HL-60 (cell line): ENCODE data around the gene RANBP9.

Source experiments
- DNase-seq, 2 experiments: peaks; one replicate each; pipeline ENCODE4 v3.0.0-alpha.2; 2010 to 2020; ENCODE audit warnings: low read depth in 1 of 2, low spot score in 1 of 2
- H3K27ac ChIP-seq: fragments of 250-450 bp; sonication (Bioruptor Pico); replicated peaks from 2 replicates; pipeline ENCODE4 v1.5.1; 2020; ENCODE audit warnings: mild to moderate bottlenecking, moderate library complexity
- H3K27me3 ChIP-seq: fragments of 250-450 bp; sonication (Bioruptor Pico); 2 replicates; pipeline ENCODE4 v1.5.1; 2021; ENCODE audit warnings: mild to moderate bottlenecking, moderate library complexity; ENCODE audit not compliant: insufficient read depth, poor library complexity, severe bottlenecking
- H3K4me3 ChIP-seq: replicated peaks from 2 replicates; pipeline ENCODE4 v1.5.1; 2011; ENCODE audit warnings: mild to moderate bottlenecking, control low read depth, low read length; ENCODE audit not compliant: insufficient read depth
- GABPA ChIP-seq: IDR thresholded peaks from 2 replicates; pipeline ENCODE4 v1.6.1; 2012; ENCODE audit warnings: low read depth
- POLR2AphosphoS5 ChIP-seq: IDR thresholded peaks from 2 replicates; pipeline ENCODE4 v1.6.1; 2012; ENCODE audit warnings: low read depth
- SPI1 ChIP-seq: IDR thresholded peaks from 2 replicates; pipeline ENCODE4 v1.6.1; 2012; ENCODE audit warnings: low read depth, mild to moderate bottlenecking, borderline replicate concordance
- TF ChIP-seq, protein P1 (sequence below): IDR thresholded peaks from 2 replicates; pipeline ENCODE4 v1.6.1; 2012; ENCODE audit warnings: low read depth; ENCODE audit not compliant: insufficient replicate concordance
- TF ChIP-seq, protein P2 (sequence below): IDR thresholded peaks from one replicate; pipeline ENCODE4 v1.5.1; 2011; ENCODE audit warnings: low read length, control low read depth, inconsistent platforms; ENCODE audit not compliant: insufficient read depth

Gene RANBP9

DNA sequence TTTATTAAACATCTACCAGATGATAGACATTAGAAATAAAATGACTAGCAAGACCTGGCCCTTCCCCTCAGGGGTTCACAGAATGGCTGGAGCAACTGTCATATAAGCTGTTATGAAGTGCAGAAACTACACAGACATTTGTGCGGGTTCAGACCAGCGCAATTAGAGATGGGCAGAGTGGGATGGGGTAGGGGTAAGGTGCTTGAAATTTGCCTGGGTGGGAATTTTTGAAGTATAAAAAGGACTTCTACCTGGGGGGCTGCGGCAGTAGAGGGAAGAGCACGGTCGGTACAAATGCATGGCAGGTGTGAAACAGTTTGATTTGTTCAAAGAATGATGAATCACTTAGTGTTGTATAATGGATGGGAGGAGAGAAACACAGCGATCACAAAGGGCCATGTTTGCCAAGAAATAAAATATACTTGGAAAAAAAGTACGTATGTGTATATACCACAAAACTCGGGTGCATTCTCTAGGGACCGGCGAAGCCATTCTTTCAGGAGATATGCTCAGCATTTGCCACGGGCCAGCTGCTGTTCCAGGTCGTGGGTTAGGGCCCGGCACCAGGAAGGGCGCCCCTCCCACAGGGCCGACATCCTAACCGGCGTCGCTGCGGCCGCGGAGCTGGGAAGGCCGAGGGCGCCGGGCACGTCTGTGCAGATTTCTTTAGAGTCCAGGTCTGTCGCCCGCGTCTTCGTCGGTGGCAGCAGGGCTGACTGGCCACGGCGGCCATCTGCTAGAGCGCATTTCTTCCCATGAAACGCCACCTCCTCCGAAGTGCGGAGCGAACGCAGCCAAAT lies 97.3 kb downstream of the RANBP9 start:
- Histone ChIP-seq H3K27ac (peak overlapping the region; percentile 90), H3K4me3 (peak overlapping the region; percentile 93), H3K27me3 (no peaks in the 10 kb centered on the region)
- DNase-seq: peak in 1 of 2 experiments; percentile 30
- TF ChIP-seq, protein P1, sequence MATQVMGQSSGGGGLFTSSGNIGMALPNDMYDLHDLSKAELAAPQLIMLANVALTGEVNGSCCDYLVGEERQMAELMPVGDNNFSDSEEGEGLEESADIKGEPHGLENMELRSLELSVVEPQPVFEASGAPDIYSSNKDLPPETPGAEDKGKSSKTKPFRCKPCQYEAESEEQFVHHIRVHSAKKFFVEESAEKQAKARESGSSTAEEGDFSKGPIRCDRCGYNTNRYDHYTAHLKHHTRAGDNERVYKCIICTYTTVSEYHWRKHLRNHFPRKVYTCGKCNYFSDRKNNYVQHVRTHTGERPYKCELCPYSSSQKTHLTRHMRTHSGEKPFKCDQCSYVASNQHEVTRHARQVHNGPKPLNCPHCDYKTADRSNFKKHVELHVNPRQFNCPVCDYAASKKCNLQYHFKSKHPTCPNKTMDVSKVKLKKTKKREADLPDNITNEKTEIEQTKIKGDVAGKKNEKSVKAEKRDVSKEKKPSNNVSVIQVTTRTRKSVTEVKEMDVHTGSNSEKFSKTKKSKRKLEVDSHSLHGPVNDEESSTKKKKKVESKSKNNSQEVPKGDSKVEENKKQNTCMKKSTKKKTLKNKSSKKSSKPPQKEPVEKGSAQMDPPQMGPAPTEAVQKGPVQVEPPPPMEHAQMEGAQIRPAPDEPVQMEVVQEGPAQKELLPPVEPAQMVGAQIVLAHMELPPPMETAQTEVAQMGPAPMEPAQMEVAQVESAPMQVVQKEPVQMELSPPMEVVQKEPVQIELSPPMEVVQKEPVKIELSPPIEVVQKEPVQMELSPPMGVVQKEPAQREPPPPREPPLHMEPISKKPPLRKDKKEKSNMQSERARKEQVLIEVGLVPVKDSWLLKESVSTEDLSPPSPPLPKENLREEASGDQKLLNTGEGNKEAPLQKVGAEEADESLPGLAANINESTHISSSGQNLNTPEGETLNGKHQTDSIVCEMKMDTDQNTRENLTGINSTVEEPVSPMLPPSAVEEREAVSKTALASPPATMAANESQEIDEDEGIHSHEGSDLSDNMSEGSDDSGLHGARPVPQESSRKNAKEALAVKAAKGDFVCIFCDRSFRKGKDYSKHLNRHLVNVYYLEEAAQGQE: peak; percentile 50
- TF ChIP-seq POLR2AphosphoS5: no peak; the same call in 1 of the 2 replicates
- TF ChIP-seq SPI1: no peak
- TF ChIP-seq, protein P2, sequence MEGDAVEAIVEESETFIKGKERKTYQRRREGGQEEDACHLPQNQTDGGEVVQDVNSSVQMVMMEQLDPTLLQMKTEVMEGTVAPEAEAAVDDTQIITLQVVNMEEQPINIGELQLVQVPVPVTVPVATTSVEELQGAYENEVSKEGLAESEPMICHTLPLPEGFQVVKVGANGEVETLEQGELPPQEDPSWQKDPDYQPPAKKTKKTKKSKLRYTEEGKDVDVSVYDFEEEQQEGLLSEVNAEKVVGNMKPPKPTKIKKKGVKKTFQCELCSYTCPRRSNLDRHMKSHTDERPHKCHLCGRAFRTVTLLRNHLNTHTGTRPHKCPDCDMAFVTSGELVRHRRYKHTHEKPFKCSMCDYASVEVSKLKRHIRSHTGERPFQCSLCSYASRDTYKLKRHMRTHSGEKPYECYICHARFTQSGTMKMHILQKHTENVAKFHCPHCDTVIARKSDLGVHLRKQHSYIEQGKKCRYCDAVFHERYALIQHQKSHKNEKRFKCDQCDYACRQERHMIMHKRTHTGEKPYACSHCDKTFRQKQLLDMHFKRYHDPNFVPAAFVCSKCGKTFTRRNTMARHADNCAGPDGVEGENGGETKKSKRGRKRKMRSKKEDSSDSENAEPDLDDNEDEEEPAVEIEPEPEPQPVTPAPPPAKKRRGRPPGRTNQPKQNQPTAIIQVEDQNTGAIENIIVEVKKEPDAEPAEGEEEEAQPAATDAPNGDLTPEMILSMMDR: no peak
- no peak for TF ChIP-seq GABPA

DNA sequence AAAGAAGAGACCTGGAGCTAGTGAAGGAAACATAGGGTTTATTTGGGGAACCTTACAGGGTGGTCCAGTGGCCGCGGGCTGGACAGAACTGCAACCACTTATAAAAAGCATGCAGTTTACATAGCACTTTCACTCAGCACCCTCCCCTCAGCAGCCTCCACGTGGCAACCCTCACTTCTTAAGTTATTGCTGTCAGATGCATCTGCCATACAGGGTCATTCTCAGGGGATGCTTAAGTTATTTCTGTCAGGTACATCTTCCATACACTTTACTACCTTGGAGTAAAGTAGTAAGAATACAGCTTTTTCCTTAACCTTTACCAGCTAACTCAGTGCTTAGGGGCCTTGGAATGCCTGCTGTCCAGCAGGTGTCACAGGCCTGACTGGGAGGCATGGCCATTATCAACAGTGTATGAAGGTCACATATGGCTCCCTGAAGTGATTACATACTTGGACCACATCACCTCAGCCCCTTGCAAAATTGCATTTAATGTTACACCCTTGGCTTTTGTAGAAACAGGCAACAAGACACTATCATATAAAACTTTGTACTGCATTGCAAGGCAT lies 98.5 kb downstream of the RANBP9 start:
- TF ChIP-seq, protein P1: no peak
- TF ChIP-seq SPI1 (no peak), POLR2AphosphoS5 (no peak), GABPA (no peak)
- TF ChIP-seq, protein P2: no peak
- no peak for DNase-seq
- Histone ChIP-seq H3K4me3 (no peak overlapping the region), H3K27me3 (no peaks in the 10 kb centered on the region), H3K27ac (no peak overlapping the region)

DNA sequence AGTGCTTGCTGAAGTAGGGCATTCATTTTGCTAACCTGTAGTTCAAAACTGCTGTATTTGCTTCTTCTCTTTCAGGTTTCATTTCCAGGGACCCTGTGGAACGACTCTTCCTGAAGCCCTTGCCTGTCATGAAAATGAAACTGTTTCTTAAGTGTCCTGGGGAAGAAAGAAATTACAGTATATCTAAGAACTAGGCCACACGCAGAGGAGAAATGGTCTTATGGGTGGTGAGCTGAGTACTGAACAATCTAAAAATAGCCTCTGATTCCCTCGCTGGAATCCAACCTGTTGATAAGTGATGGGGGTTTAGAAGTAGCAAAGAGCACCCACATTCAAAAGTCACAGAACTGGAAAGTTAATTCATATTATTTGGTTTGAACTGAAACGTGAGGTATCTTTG lies 99.9 kb downstream of the RANBP9 start:
- Histone ChIP-seq H3K4me3 (no peak overlapping the region), H3K27ac (no peak overlapping the region), H3K27me3 (no peaks in the 10 kb centered on the region)
- DNase-seq: no peak
- TF ChIP-seq GABPA: no peak
- no peak for TF ChIP-seq SPI1
- TF ChIP-seq, protein P2: no peak
